Spleen (tissue), 11 donors: ENCODE results near the gene GRIN3B. TPM values are rescaled to one million over a fixed set of nuclear protein-coding genes. Genes with fewer than 3 reads are reported as not detected.

Experiments used
- DNase-seq: peaks from one replicate; pipeline ENCODE4 v3.0.0-alpha.2; 2020
- H3K27ac ChIP-seq, 8 donors: fragments of 200-600 bp; sonication (generic) in 7 of 8; 1 replicate in 4 of 8; 2 replicates in 4 of 8; pipeline versions ENCODE4 v1.5.0 to v1.8.0; 2016 to 2021; ENCODE audit warnings: inconsistent platforms in 4 of 8, mild to moderate bottlenecking in 4 of 8, moderate library complexity in 1 of 8
- H3K27me3 ChIP-seq, 7 donors: fragments of 200-600 bp; sonication (generic) in 6 of 7; replicated peaks in 1 of 7; 1 replicate in 4 of 7; 2 replicates in 3 of 7; pipeline versions ENCODE4 v1.5.0 to v1.8.0; 2016 to 2021; ENCODE audit warnings: inconsistent platforms in 3 of 7, mild to moderate bottlenecking in 1 of 7
- H3K36me3 ChIP-seq, 6 donors: fragments of 200-600 bp; sonication (generic) in 5 of 6; 1 replicate in 4 of 6; 2 replicates in 2 of 6; pipeline versions ENCODE4 v1.5.0 to v1.8.0; 2016 to 2021; ENCODE audit warnings: inconsistent platforms in 2 of 6
- H3K4me1 ChIP-seq, 6 donors: fragments of 200-600 bp; sonication (generic) in 5 of 6; 1 replicate in 3 of 6; 2 replicates in 3 of 6; pipeline versions ENCODE4 v1.5.0 to v1.8.0; 2016 to 2021; ENCODE audit warnings: inconsistent platforms in 3 of 6
- H3K4me3 ChIP-seq, 8 donors: fragments of 200-600 bp; sonication (generic) in 7 of 8; 1 replicate in 4 of 8; 2 replicates in 4 of 8; pipeline versions ENCODE4 v1.5.0 to v1.8.0; 2016 to 2021; ENCODE audit warnings: inconsistent platforms in 4 of 8, mild to moderate bottlenecking in 4 of 8, moderate library complexity in 2 of 8
- H3K9me3 ChIP-seq, 8 donors: fragments of 200-600 bp; sonication (generic) in 7 of 8; 1 replicate in 4 of 8; 2 replicates in 4 of 8; pipeline versions ENCODE4 v1.5.0 to v1.8.0; 2016 to 2021; ENCODE audit warnings: inconsistent platforms in 4 of 8
- POLR2A ChIP-seq, 3 donors: fragments of 450-650 bp; IDR thresholded peaks; one replicate each; pipeline ENCODE4 v1.5.1; 2017; ENCODE audit warnings: antibody characterized with exemption in 3 of 3, mild to moderate bottlenecking in 1 of 3
- POLR2AphosphoS5 ChIP-seq, 3 donors: sonication (generic); formaldehyde crosslinking; IDR thresholded peaks; one replicate each; pipeline ENCODE4 v1.5.1; 2017; ENCODE audit warnings: antibody characterized with exemption in 3 of 3
- WGBS, 5 donors: extraction: QIAGEN DNeasy Blood & Tissue Kit in 3 of 5; methylation state at CpG; one replicate each; pipeline versions ENCODE4 v1.1.5 to v1.1.7; 2013 to 2018; 5-methylcytosine and 5-hydroxymethylcytosine counted together
- intact Hi-C: fragments of 100-400 bp; cut with DNase I; formaldehyde crosslinking; loops from one replicate; pipeline ENCODE4 v1.15.0; 2023; ENCODE audit warnings: low total_unique reads
- polyA plus RNA-seq, 3 donors: library from polyadenylated mRNA; stranded (reverse); fragments of 200-250 nt; gene quantifications; one replicate each; pipeline ENCODE4 v1.2.1, GENCODE V29; 2013
- total RNA-seq, 7 donors: library from RNA; depleted of rRNA in 3 of 7; stranded (reverse); fragments of >200 nt in 3 of 7; fragmentation: NEBNext Ultra II Directional in 4 of 7; extraction: Animal tissue kit (Norgen Biotek cat#: 25700) in 4 of 7; gene quantifications; one replicate each; pipeline versions ENCODE4 v1.1.0 to v1.2.1, GENCODE V29; 2016 to 2021
- TF ChIP-seq, protein P1 (sequence below), 11 experiments: fragments of 200-600 bp in 7 of 11; fragments of 450-650 bp in 4 of 11; sonication (generic) in 4 of 11; IDR thresholded peaks in 8 of 11; conservative IDR thresholded peaks in 3 of 11; 1 replicate in 7 of 11; 2 replicates in 4 of 11; pipeline versions ENCODE4 v1.4.0 to v1.8.0; 2016 to 2021; ENCODE audit warnings: antibody characterized with exemption in 11 of 11, inconsistent platforms in 4 of 11, mild to moderate bottlenecking in 1 of 11
- donor health status: healthy with polysubstance abuse.
- donor health status: DM: no; HTN: no; CAD: no; lungs with moderate emphysema.
- donor health status: DM: no; HTN: no; CAD: no.
- donor health status: Bipolar disorder and iron deficiency.
- donor health status: healthy.
- donor health status: DM: no; HTN: no; CAD: no.
- donor health status: DM: yes; HTN: yes; CAD: no.

Gene GRIN3B
- total and polyA plus RNA-seq, 10 donors = 0.07 to 0.11 TPM; not detected in 8

DNA sequence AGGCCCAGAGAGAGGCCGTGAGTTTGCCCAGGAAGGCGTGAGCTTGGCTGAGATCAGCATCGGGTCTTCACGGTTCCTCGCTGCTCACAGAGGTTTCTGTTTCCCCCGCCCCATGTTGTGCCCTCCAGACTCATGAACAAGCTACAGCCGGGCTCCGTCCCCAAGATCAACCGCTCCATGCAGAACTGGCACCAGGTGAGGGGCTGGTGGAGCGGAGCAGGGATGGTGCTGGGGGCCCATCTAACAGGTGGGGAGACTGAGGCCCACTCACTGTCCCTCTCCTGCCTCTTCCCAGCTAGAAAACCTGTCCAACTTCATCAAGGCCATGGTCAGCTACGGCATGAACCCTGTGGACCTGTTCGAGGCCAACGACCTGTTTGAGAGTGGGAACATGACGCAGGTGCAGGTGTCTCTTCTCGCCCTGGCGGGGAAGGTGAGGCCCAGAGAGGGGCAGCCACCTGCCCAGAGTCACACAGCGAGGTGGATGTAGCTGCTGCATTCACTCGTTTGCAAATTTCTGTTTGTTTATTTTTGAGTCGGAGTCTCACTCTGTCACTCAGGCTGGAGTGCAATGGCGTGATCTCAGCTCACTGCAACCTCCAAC, 32.1 kb downstream of the GRIN3B start:
- peaks cover 0 to 6% (median 0%) of the 10 kb centered on the region in 7 donors for H3K27me3 ChIP-seq
- H3K27ac ChIP-seq = peak overlapping the region in 1 of 8 donors; percentile 26
- 86 to 92% (median 88%) methylated on average over 20 of the region's 20 CpGs for WGBS, 5 donors
- intact Hi-C loops = no loop called here
- no peaks in the 10 kb centered on the region for H3K9me3 ChIP-seq
- DNase-seq = no peak
- peaks cover 0 to 64% (median 50%) of the 10 kb centered on the region in 6 donors for H3K36me3 ChIP-seq
- peaks cover 15 to 82% (median 45%) of the 10 kb centered on the region in 6 donors for H3K4me1 ChIP-seq
- no peak overlapping the region for H3K4me3 ChIP-seq
- TF ChIP-seq POLR2AphosphoS5 (IDR thresholded peaks at IDR 0.05) = peak in 2 of 3 donors; percentile 17 to 45
- TF ChIP-seq, protein P1, sequence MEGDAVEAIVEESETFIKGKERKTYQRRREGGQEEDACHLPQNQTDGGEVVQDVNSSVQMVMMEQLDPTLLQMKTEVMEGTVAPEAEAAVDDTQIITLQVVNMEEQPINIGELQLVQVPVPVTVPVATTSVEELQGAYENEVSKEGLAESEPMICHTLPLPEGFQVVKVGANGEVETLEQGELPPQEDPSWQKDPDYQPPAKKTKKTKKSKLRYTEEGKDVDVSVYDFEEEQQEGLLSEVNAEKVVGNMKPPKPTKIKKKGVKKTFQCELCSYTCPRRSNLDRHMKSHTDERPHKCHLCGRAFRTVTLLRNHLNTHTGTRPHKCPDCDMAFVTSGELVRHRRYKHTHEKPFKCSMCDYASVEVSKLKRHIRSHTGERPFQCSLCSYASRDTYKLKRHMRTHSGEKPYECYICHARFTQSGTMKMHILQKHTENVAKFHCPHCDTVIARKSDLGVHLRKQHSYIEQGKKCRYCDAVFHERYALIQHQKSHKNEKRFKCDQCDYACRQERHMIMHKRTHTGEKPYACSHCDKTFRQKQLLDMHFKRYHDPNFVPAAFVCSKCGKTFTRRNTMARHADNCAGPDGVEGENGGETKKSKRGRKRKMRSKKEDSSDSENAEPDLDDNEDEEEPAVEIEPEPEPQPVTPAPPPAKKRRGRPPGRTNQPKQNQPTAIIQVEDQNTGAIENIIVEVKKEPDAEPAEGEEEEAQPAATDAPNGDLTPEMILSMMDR (IDR thresholded peaks at IDR 0.05 in 8 of 11, conservative IDR thresholded peaks at IDR 0.05 in 3 of 11) = no peak

- Histone ChIP-seq H3K27me3 (no peaks in the 10 kb centered on the region), H3K4me3 (no peak overlapping the region), H3K27ac (peak overlapping the region in 3 of 8 donors; percentile 85 to 94 (median 93)), H3K36me3 (peaks cover 0 to 67% (median 47%) of the 10 kb centered on the region in 6 donors), H3K9me3 (no peaks in the 10 kb centered on the region), H3K4me1 (peaks cover 29 to 82% (median 50%) of the 10 kb centered on the region in 6 donors)
- TF ChIP-seq, protein P1 (IDR thresholded peaks at IDR 0.05 in 8 of 11, conservative IDR thresholded peaks at IDR 0.05 in 3 of 11) = no peak
- peak; percentile 9 to 76 (median 13) for TF ChIP-seq POLR2AphosphoS5 (IDR thresholded peaks at IDR 0.05)
- TF ChIP-seq POLR2A (IDR thresholded peaks at IDR 0.05) = no peak
- intact Hi-C loops = no loop called here
- peak; percentile 81 for DNase-seq
- WGBS, 5 donors = 83 to 89% (median 88%) methylated on average over 29 of the region's 29 CpGs
These were observed 35.9 kb downstream of the GRIN3B start for GRCh38 chr19:1035998-1036621.

GRCh38 chr19:1037621-1038064, 37.4 kb downstream of the GRIN3B start:
- Histone ChIP-seq H3K9me3 (no peaks in the 10 kb centered on the region), H3K4me1 (peaks cover 38 to 85% (median 60%) of the 10 kb centered on the region in 6 donors), H3K27me3 (no peaks in the 10 kb centered on the region), H3K4me3 (peak overlapping the region in 5 of 8 donors; percentile 2 to 92 (median 20)), H3K27ac (peak overlapping the region; percentile 77 to 94 (median 86)), H3K36me3 (peaks cover 0 to 62% (median 34%) of the 10 kb centered on the region in 6 donors)
- DNase-seq = peak; percentile 87
- intact Hi-C loops = no loop called here
- TF ChIP-seq POLR2A (IDR thresholded peaks at IDR 0.05) = no peak
- TF ChIP-seq, protein P1 (IDR thresholded peaks at IDR 0.05 in 8 of 11, conservative IDR thresholded peaks at IDR 0.05 in 3 of 11) = no peak
- TF ChIP-seq POLR2AphosphoS5 (IDR thresholded peaks at IDR 0.05) = peak in 1 of 3 donors; percentile 70
- 32 to 45% (median 39%) methylated on average over 19 to 22 of the region's 22 CpGs for WGBS, 5 donors
